H1 (cell line): ENCODE results near the gene EPRS1. TPM values are rescaled to one million over a fixed set of nuclear protein-coding genes. Genes with fewer than 3 reads are reported as not detected.

Source experiments
- CTCF ChIA-PET: fragments of 300-600 bp; sonication (Branson Sonifier 250); formaldehyde crosslinking; loops from one replicate; lab custom pipeline; 2021; ENCODE audit not compliant: partially characterized antibody; lab: Charles Lee
- POLR2A ChIA-PET: fragments of 300-600 bp; sonication (Branson Sonifier 250); formaldehyde crosslinking; loops from one replicate; lab custom pipeline; 2021; ENCODE audit warnings: inconsistent platforms; ENCODE audit not compliant: partially characterized antibody; lab: Charles Lee
- DNase-seq, 2 experiments: peaks; one replicate each; pipeline versions ENCODE4 v3.0.0 to v3.0.0-alpha.2; 2010 to 2022; ENCODE audit warnings: low spot score in 2 of 2, low read depth in 1 of 2, mixed read lengths in 1 of 2
- FAIRE-seq: peaks from 2 replicates; lab custom pipeline; 2011; peaks lifted over from hg19 to GRCh38; lab: Jason Lieb, UNC
- H2AFZ ChIP-seq: 2 replicates; pipeline ENCODE4 v1.8.1; 2012; ENCODE audit warnings: low read length, inconsistent platforms
- H2AK5ac ChIP-seq: 2 replicates; pipeline ENCODE4 v1.6.1; 2013; ENCODE audit warnings: low read depth, low read length
- H2BK120ac ChIP-seq: replicated peaks from 2 replicates; pipeline ENCODE3; 2013; ENCODE audit warnings: low read depth, low read length, inconsistent platforms
- H2BK12ac ChIP-seq: 2 replicates; pipeline ENCODE4 v1.6.1; 2013; ENCODE audit warnings: low read depth, low read length
- H2BK15ac ChIP-seq: 2 replicates; pipeline ENCODE4 v1.6.1; 2013; ENCODE audit warnings: low read length
- H2BK20ac ChIP-seq: 2 replicates; pipeline ENCODE4 v1.6.1; 2013; ENCODE audit warnings: low read length
- H2BK5ac ChIP-seq: 2 replicates; pipeline ENCODE4 v1.6.1; 2013; ENCODE audit warnings: low read depth, low read length
- H3K14ac ChIP-seq: 2 replicates; pipeline ENCODE4 v1.6.1; 2013; ENCODE audit warnings: inconsistent platforms; ENCODE audit not compliant: insufficient read length
- H3K18ac ChIP-seq: 2 replicates; pipeline ENCODE4 v1.6.1; 2013; ENCODE audit warnings: low read length; ENCODE audit errors: extremely low read depth
- H3K23ac ChIP-seq: 2 replicates; pipeline ENCODE4 v1.6.1; 2013; ENCODE audit warnings: inconsistent platforms; ENCODE audit not compliant: insufficient read length
- H3K23me2 ChIP-seq: 2 replicates; pipeline ENCODE4 v1.6.1; 2013; ENCODE audit warnings: low read depth, low read length
- H3K27ac ChIP-seq: 2 replicates; pipeline ENCODE4 v1.6.1; 2011; ENCODE audit warnings: low read depth, low read length, inconsistent platforms
- H3K27me3 ChIP-seq, 4 experiments: replicated peaks in 1 of 4; 1 replicate in 1 of 4; 2 replicates in 3 of 4; pipeline versions ENCODE4 v1.6.1 to v1.8.1; 2011 to 2013; ENCODE audit warnings: low read length in 3 of 4, mild to moderate bottlenecking in 3 of 4, inconsistent platforms in 2 of 4, mixed read lengths in 2 of 4, moderate library complexity in 1 of 4; ENCODE audit not compliant: control insufficient read depth in 3 of 4, insufficient read depth in 3 of 4; ENCODE audit errors: extremely low read depth in 1 of 4
- H3K36me3 ChIP-seq, 4 experiments: 2 replicates each; pipeline versions ENCODE4 v1.6.1 to v1.8.1; 2011 to 2013; ENCODE audit warnings: mild to moderate bottlenecking in 4 of 4, low read length in 3 of 4, moderate library complexity in 2 of 4, control low read depth in 1 of 4, inconsistent platforms in 1 of 4; ENCODE audit not compliant: insufficient read depth in 4 of 4, control insufficient read depth in 2 of 4
- H3K4ac ChIP-seq: replicated peaks from 2 replicates; pipeline ENCODE3; 2013; ENCODE audit warnings: low read length, low read depth, mixed read lengths, inconsistent platforms; ENCODE audit not compliant: insufficient read length
- H3K4me1 ChIP-seq, 4 experiments: replicated peaks in 1 of 4; 1 replicate in 1 of 4; 2 replicates in 3 of 4; pipeline versions ENCODE4 v1.6.1 to v1.8.1; 2011 to 2013; ENCODE audit warnings: low read length in 3 of 4, inconsistent platforms in 2 of 4, mixed read lengths in 1 of 4; ENCODE audit not compliant: insufficient read depth in 4 of 4, control insufficient read depth in 3 of 4
- H3K4me2 ChIP-seq, 2 experiments: 2 replicates each; pipeline versions ENCODE4 v1.6.1 to v1.8.1; 2011 to 2013; ENCODE audit warnings: low read depth in 2 of 2, low read length in 2 of 2, control low read depth in 1 of 2, inconsistent platforms in 1 of 2, mild to moderate bottlenecking in 1 of 2; ENCODE audit not compliant: insufficient read depth in 1 of 2
- H3K4me3 ChIP-seq, 4 experiments: fragments of 200-600, 300-600 bp in 1 of 4; sonication (generic), shearing (Covaris generic), sonication (Bioruptor Twin) in 1 of 4; 2 replicates each; pipeline versions ENCODE4 v1.5.1 to v1.8.1; 2011 to 2016; ENCODE audit warnings: low read length in 4 of 4, low read depth in 3 of 4, control low read depth in 2 of 4, inconsistent platforms in 2 of 4, mild to moderate bottlenecking in 2 of 4, mixed read lengths in 1 of 4, moderate library complexity in 1 of 4; ENCODE audit not compliant: insufficient read depth in 2 of 4; ENCODE audit errors: extremely low read depth in 1 of 4
- H3K56ac ChIP-seq: replicated peaks from 2 replicates; pipeline ENCODE3; 2013; ENCODE audit warnings: low read depth, mild to moderate bottlenecking, mixed read lengths, low read length, inconsistent platforms; ENCODE audit not compliant: insufficient read length
- H3K79me1 ChIP-seq: 2 replicates; pipeline ENCODE4 v1.6.1; 2013; ENCODE audit warnings: low read depth, low read length, control low read depth
- H3K79me2 ChIP-seq, 2 experiments: 2 replicates each; pipeline versions ENCODE4 v1.6.1 to v1.8.1; 2012 to 2013; ENCODE audit warnings: low read length in 2 of 2, mild to moderate bottlenecking in 2 of 2, inconsistent platforms in 1 of 2; ENCODE audit not compliant: insufficient read depth in 2 of 2, control insufficient read depth in 1 of 2
- H3K9ac ChIP-seq, 4 experiments: replicated peaks in 1 of 4; 1 replicate in 1 of 4; 2 replicates in 3 of 4; pipeline versions ENCODE4 v1.6.1 to v1.8.1; 2011 to 2013; ENCODE audit warnings: low read depth in 3 of 4, low read length in 3 of 4, control low read depth in 2 of 4, mild to moderate bottlenecking in 2 of 4, moderate library complexity in 2 of 4, inconsistent platforms in 1 of 4; ENCODE audit errors: extremely low read depth in 1 of 4
- H3K9me3 ChIP-seq, 2 experiments: 2 replicates each; pipeline versions ENCODE4 v1.6.1 to v1.8.1; 2012 to 2013; ENCODE audit warnings: mild to moderate bottlenecking in 2 of 2, moderate library complexity in 2 of 2, control low read depth in 1 of 2, inconsistent platforms in 1 of 2, low read depth in 1 of 2, low read length in 1 of 2, mixed read lengths in 1 of 2; ENCODE audit not compliant: insufficient read depth in 2 of 2
- H4K20me1 ChIP-seq, 2 experiments: replicated peaks in 1 of 2; 2 replicates each; pipeline versions ENCODE3 to v1.8.1; 2011 to 2013; ENCODE audit warnings: inconsistent platforms in 2 of 2, low read length in 2 of 2, mild to moderate bottlenecking in 1 of 2; ENCODE audit not compliant: insufficient read depth in 2 of 2, control insufficient read depth in 1 of 2
- H4K5ac ChIP-seq: 2 replicates; pipeline ENCODE4 v1.6.1; 2013; ENCODE audit warnings: low read length, low read depth, mixed read lengths, inconsistent platforms; ENCODE audit not compliant: insufficient read length
- H4K8ac ChIP-seq: 2 replicates; pipeline ENCODE4 v1.8.0; 2013; ENCODE audit warnings: mild to moderate bottlenecking, moderate library complexity, low read length, inconsistent platforms; ENCODE audit not compliant: insufficient read depth; ENCODE audit errors: extremely low read depth
- H4K91ac ChIP-seq: replicated peaks from 2 replicates; pipeline ENCODE3; 2013; ENCODE audit warnings: low read length, mixed read lengths, inconsistent platforms; ENCODE audit not compliant: insufficient read length
- HDAC2 ChIP-seq, 2 experiments: fragments of 300-600 bp in 1 of 2; sonication (generic) in 1 of 2; IDR thresholded peaks; 2 replicates each; pipeline ENCODE4 v1.6.1; 2011 to 2012; ENCODE audit warnings: low read depth in 2 of 2, low read length in 2 of 2, mild to moderate bottlenecking in 2 of 2, moderate library complexity in 2 of 2, borderline replicate concordance in 1 of 2, inconsistent platforms in 1 of 2
- RAD21 ChIP-seq, 2 experiments: IDR thresholded peaks in 1 of 2; conservative IDR thresholded peaks in 1 of 2; 2 replicates each; pipeline ENCODE4 v1.6.1; 2011; ENCODE audit warnings: low read depth in 2 of 2, low read length in 2 of 2, improper control_type of control experiment in 1 of 2, inconsistent platforms in 1 of 2, mild to moderate bottlenecking in 1 of 2, moderate library complexity in 1 of 2
- SRF ChIP-seq: IDR thresholded peaks from 2 replicates; pipeline ENCODE4 v1.6.1; 2011; ENCODE audit warnings: mild to moderate bottlenecking, low read depth, low read length, moderate library complexity
- SUZ12 ChIP-seq: fragments of 200-600 bp; sonication (generic); IDR thresholded peaks from 2 replicates; pipeline ENCODE4 v1.6.1; 2012; ENCODE audit warnings: mild to moderate bottlenecking, inconsistent platforms, low read length, moderate library complexity, mixed read lengths
- WGBS, 2 experiments: shearing (Covaris generic) in 1 of 2; methylation state at CpG; one replicate each; pipeline versions ENCODE4 v1.1.6 to v1.1.7; 2013 to 2015; ENCODE audit warnings: low lambda C conversion rate in 2 of 2, mixed read lengths in 2 of 2, inconsistent platforms in 1 of 2, low coverage in 1 of 2, missing lambda C conversion rate in 1 of 2; ENCODE audit not compliant: insufficient replicate concordance in 2 of 2, insufficient coverage in 1 of 2, insufficient read length in 1 of 2; ENCODE audit errors: extremely low coverage in 1 of 2, missing lambda C conversion rate in 1 of 2; 5-methylcytosine and 5-hydroxymethylcytosine counted together
- polyA plus RNA-seq, 7 experiments: library from polyadenylated mRNA; depleted of rRNA in 3 of 7; stranded (reverse) in 5 of 7; unstranded in 2 of 7; fragments of >200 nt in 5 of 7; fragments of 200-250 nt in 2 of 7; gene quantifications; 1 replicate in 5 of 7; 2 replicates in 1 of 7; 4 replicates in 1 of 7; pipeline versions ENCODE4 v1.2.1 to v1.2.3, GENCODE V29; 2011 to 2013; ENCODE audit warnings: missing spikeins in 2 of 7, mixed read lengths in 2 of 7
- total RNA-seq: library from RNA; stranded (reverse); fragmentation: NEBNext Ultra II Directional; extraction: Animal tissue kit (Norgen Biotek cat#: 25700); gene quantifications from 2 replicates; pipeline ENCODE4 v1.2.1, GENCODE V29; 2021

EPRS1 gene
- total and polyA plus RNA-seq, 2 of the 8 experiments (the other 6 are each of a cell fraction or from before 2014, with no cell fraction given), result 38.4 to 171 TPM

DNA sequence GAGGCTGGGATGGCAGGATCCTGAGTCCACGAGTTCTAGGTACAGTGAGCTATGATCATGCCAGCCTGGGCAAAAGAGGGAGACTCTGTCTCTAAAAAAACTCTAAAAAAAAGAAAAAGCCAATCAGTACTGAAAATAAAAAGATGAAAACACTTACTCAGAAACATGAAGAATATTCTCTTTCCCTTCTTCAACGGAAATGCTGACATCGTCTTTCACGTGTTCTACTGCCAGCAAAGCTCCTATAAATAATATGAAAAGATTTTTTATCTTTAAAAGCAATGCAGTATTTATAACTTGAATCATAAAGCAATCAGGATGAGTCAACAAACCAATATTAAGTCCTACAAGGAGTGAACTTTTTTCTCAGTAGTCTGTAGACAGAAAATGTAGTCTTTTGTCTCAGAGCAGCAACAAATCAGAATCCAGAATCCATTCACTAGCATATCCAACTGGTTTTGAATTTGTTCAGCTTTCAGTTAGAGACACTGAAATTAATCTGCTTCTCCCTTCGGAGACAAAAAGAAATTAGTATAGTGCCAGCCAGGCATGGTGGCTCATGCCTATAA, 6.2 kb downstream of the EPRS1 start:
- CTCF ChIA-PET, result interaction anchor here (1.0 to 2.1 kb wide), 4 partner anchors 9 to 179 kb away, joined by 3 to 7 read pairs (median 4); no protein-coding TSS in a partner anchor
- TF ChIP-seq HDAC2 (IDR thresholded peaks at IDR 0.05; ENCODE audit: borderline replicate concordance in 1 of 2, low read depth in 2 of 2, low read length in 2 of 2) (no peak), SUZ12 (no peak), RAD21 (IDR thresholded peaks at IDR 0.05 in 1 of 2, conservative IDR thresholded peaks at IDR 0.05 in 1 of 2; ENCODE audit: low read depth in 2 of 2, low read length in 2 of 2) (no peak), SRF (no peak)
- TF ChIP-seq, all 59 proteins: peak for 0

More for the DNA sequence above, 6.2 kb downstream of the EPRS1 start:
- Histone ChIP-seq H4K91ac (no peak overlapping the region), H2BK20ac (no peak overlapping the region), H2BK15ac (no peak overlapping the region), H3K4me3 (no peak overlapping the region), H3K23me2 (no peaks in the 10 kb centered on the region), H3K4ac (no peak overlapping the region), H2BK120ac (no peak overlapping the region), H3K9ac (no peak overlapping the region), H3K9me3 (no peaks in the 10 kb centered on the region), H4K8ac (no peak overlapping the region; the same call in 1 of the 2 replicates), H2BK12ac (no peak overlapping the region), H2AK5ac (no peak overlapping the region), H3K27ac (no peak overlapping the region), H3K27me3 (no peaks in the 10 kb centered on the region), H3K4me1 (no peaks in the 10 kb centered on the region; a peak in 1 of 7 replicates), H3K79me1 (peaks cover 3% of the 10 kb centered on the region; the same call in 1 of the 2 replicates), H3K4me2 (no peak overlapping the region), H4K20me1 (peaks cover 0 to 1% of the 10 kb centered on the region in 2 experiments), H3K79me2 (peaks cover 1 to 64% of the 10 kb centered on the region in 2 experiments), H3K36me3 (peaks cover 0 to 14% (median 9%) of the 10 kb centered on the region in 4 experiments; a peak in 5 of 8 replicates), H2AFZ (no peak overlapping the region), H4K5ac (no peak overlapping the region), H2BK5ac (no peak overlapping the region), H3K18ac (no peak overlapping the region), H3K14ac (no peak overlapping the region), H3K23ac (no peak overlapping the region), H3K56ac (no peak overlapping the region)
- FAIRE-seq (no peak), DNase-seq (no peak)
- POLR2A ChIA-PET, result interaction anchor here (1.6 to 2.5 kb wide), 3 partner anchors 8 to 31 kb away, joined by 4 to 6 read pairs (median 5); no protein-coding TSS in a partner anchor
- 93% methylated on average over 5 of the region's 5 CpGs; no CpG with 5 or more reads in 1 of the 2 experiments for WGBS, 2 experiments
